IMR-90 (cell line): ENCODE measurements around the gene ARFIP1. TPM values are rescaled to one million over a fixed set of nuclear protein-coding genes. Genes with fewer than 3 reads are reported as not detected.

Experiments used
- ATAC-seq: fragments of 200-7000 bp; cut with Tn5 transposase; 2 replicates; pipeline ENCODE4 v1.9.1; 2020; ENCODE audit warnings: low read depth, mild to moderate bottlenecking, moderate library complexity
- BruUV-seq: library from RNA; stranded (reverse); fragments of 400-500 nt; replicated peaks from 2 replicates; lab custom pipeline; 2021; lab: Mats Ljungman, UMichigan
- CTCF ChIA-PET: fragments of 300-600 bp; formaldehyde crosslinking; extraction: SDS; loops from one replicate; lab custom pipeline; 2021; ENCODE audit warnings: antibody characterized with exemption; lab: Yijun Ruan, JAX
- POLR2A ChIA-PET: fragments of 300-600 bp; sonication (Branson Sonifier 250); formaldehyde crosslinking; loops from one replicate; lab custom pipeline; 2022; ENCODE audit warnings: antibody characterized with exemption; ENCODE audit not compliant: unreplicated experiment; lab: Charles Lee
- DNase-seq: peaks from one replicate; pipeline ENCODE4 v3.0.0; 2013
- H2AFZ ChIP-seq: replicated peaks from 2 replicates; pipeline ENCODE3; 2013; ENCODE audit warnings: low read length, mild to moderate bottlenecking; ENCODE audit not compliant: poor library complexity
- H2AK5ac ChIP-seq: 2 replicates; pipeline ENCODE4 v1.6.1; 2013; ENCODE audit warnings: low read depth, low read length, inconsistent platforms
- H2AK9ac ChIP-seq: replicated peaks from 2 replicates; pipeline ENCODE3; 2013; ENCODE audit warnings: mild to moderate bottlenecking, low read depth, low read length, moderate library complexity; ENCODE audit not compliant: poor library complexity
- H2BK120ac ChIP-seq: 2 replicates; pipeline ENCODE4 v1.6.1; 2013; ENCODE audit warnings: low read depth, low read length, inconsistent platforms
- H2BK15ac ChIP-seq: 3 replicates; pipeline ENCODE4 v1.6.1; 2013; ENCODE audit warnings: low read depth, low read length, inconsistent platforms
- H2BK20ac ChIP-seq: 2 replicates; pipeline ENCODE4 v1.6.1; 2013; ENCODE audit warnings: low read depth, mild to moderate bottlenecking, inconsistent platforms, low read length, moderate library complexity
- H2BK5ac ChIP-seq: 2 replicates; pipeline ENCODE4 v1.6.1; 2013; ENCODE audit warnings: mild to moderate bottlenecking, low read depth, low read length, inconsistent platforms; ENCODE audit not compliant: poor library complexity, severe bottlenecking
- H3K14ac ChIP-seq: replicated peaks from 2 replicates; pipeline ENCODE4 v1.6.1; 2013; ENCODE audit warnings: low read depth, low read length, inconsistent platforms
- H3K18ac ChIP-seq: 2 replicates; pipeline ENCODE4 v1.6.1; 2013; ENCODE audit warnings: low read depth, low read length, control low read depth
- H3K23ac ChIP-seq: 2 replicates; pipeline ENCODE4 v1.6.1; 2013; ENCODE audit warnings: low read depth, low read length, inconsistent platforms
- H3K27ac ChIP-seq: 2 replicates; pipeline ENCODE4 v1.5.1; 2013; ENCODE audit warnings: mild to moderate bottlenecking, control low read depth, low read length; ENCODE audit not compliant: insufficient read depth
- H3K27me3 ChIP-seq: 2 replicates; pipeline ENCODE4 v1.6.1; 2013; ENCODE audit warnings: low read length; ENCODE audit not compliant: control insufficient read depth, insufficient read depth
- H3K36me3 ChIP-seq: 2 replicates; pipeline ENCODE4 v1.6.1; 2013; ENCODE audit warnings: low read length, mixed read lengths; ENCODE audit not compliant: control insufficient read depth, insufficient read depth
- H3K4ac ChIP-seq: 2 replicates; pipeline ENCODE4 v1.6.1; 2013; ENCODE audit warnings: low read depth, low read length, inconsistent platforms
- H3K4me1 ChIP-seq: 2 replicates; pipeline ENCODE4 v1.6.1; 2013; ENCODE audit warnings: low read length, mixed read lengths; ENCODE audit not compliant: control insufficient read depth, insufficient read depth
- H3K4me2 ChIP-seq: 2 replicates; pipeline ENCODE4 v1.6.1; 2013; ENCODE audit warnings: low read depth, mild to moderate bottlenecking, control low read depth, low read length, moderate library complexity
- H3K4me3 ChIP-seq: 2 replicates; pipeline ENCODE4 v1.5.1; 2013; ENCODE audit warnings: low read depth, mild to moderate bottlenecking, control low read depth, low read length, moderate library complexity; ENCODE audit not compliant: insufficient read depth
- H3K56ac ChIP-seq: 2 replicates; pipeline ENCODE4 v1.6.1; 2013; ENCODE audit warnings: low read length, inconsistent platforms; ENCODE audit not compliant: insufficient read depth; ENCODE audit errors: extremely low read depth
- H3K79me1 ChIP-seq, 2 experiments: 2 replicates each; pipeline ENCODE4 v1.6.1; 2013; ENCODE audit warnings: low read length in 2 of 2, inconsistent platforms in 1 of 2, low read depth in 1 of 2
- H3K9ac ChIP-seq: 2 replicates; pipeline ENCODE4 v1.6.1; 2013; ENCODE audit warnings: low read depth, low read length, control low read depth
- H3K9me1 ChIP-seq: 2 replicates; pipeline ENCODE4 v1.6.1; 2013; ENCODE audit warnings: low read length, inconsistent platforms; ENCODE audit not compliant: insufficient read depth
- H3K9me3 ChIP-seq: 2 replicates; pipeline ENCODE4 v1.6.1; 2013; ENCODE audit warnings: low read length; ENCODE audit not compliant: control insufficient read depth, insufficient read depth
- H4K20me1 ChIP-seq: 2 replicates; pipeline ENCODE4 v1.6.1; 2013; ENCODE audit warnings: low read length, inconsistent platforms; ENCODE audit not compliant: insufficient read depth
- H4K5ac ChIP-seq: 2 replicates; pipeline ENCODE4 v1.6.1; 2013; ENCODE audit warnings: mild to moderate bottlenecking, low read depth, low read length, control low read depth
- H4K8ac ChIP-seq, 2 experiments: 2 replicates each; pipeline ENCODE4 v1.6.1; 2013; ENCODE audit warnings: low read depth in 2 of 2, low read length in 2 of 2, control low read depth in 1 of 2, inconsistent platforms in 1 of 2
- H4K91ac ChIP-seq: 2 replicates; pipeline ENCODE4 v1.6.1; 2013; ENCODE audit warnings: low read depth, low read length, inconsistent platforms; ENCODE audit not compliant: insufficient read depth
- BHLHE40 ChIP-seq: fragments of 150-350 bp; IDR thresholded peaks from 2 replicates; pipeline ENCODE4 v1.6.1; 2016; ENCODE audit warnings: mild to moderate bottlenecking, low read depth, low read length
- FOS ChIP-seq: fragments of 150-350 bp; IDR thresholded peaks from 2 replicates; pipeline ENCODE4 v1.6.1; 2016; ENCODE audit warnings: low read depth, low read length
- MAFK ChIP-seq: IDR thresholded peaks from 2 replicates; pipeline ENCODE4 v1.6.1; 2012; ENCODE audit warnings: low read depth, low read length, improper control_type of control experiment
- WGBS, 2 experiments: methylation state at CpG; one replicate each; pipeline versions ENCODE4 v1.1.5 to v1.1.7; 2013; ENCODE audit warnings: missing lambda C conversion rate in 2 of 2; ENCODE audit not compliant: insufficient read length in 1 of 2; ENCODE audit errors: extremely low coverage in 2 of 2; 5-methylcytosine and 5-hydroxymethylcytosine counted together
- dilution Hi-C: fragments of 300-500 bp; cut with HindIII; formaldehyde crosslinking; loops from one replicate; pipeline ENCODE4 v1.14.3; 2018; ENCODE audit warnings: low sequenced_read_pairs; ENCODE audit not compliant: unreplicated experiment
- in situ Hi-C: fragments of 300-500 bp; cut with MboI; formaldehyde crosslinking; loops from 3 replicates; pipeline ENCODE4 v1.14.3; 2019; ENCODE audit warnings: low sequenced_read_pairs, inconsistent platforms, mixed read lengths
- intact Hi-C: fragments of 100-400 bp; cut with micrococcal nuclease; formaldehyde crosslinking; loops from 2 replicates; pipeline ENCODE4 v1.10.0; 2022
- polyA plus RNA-seq, 3 experiments: library from polyadenylated mRNA; depleted of rRNA; stranded (reverse); fragments of >200 nt; gene quantifications; 2 replicates each; pipeline ENCODE4 v1.2.3, GENCODE V29; 2012; ENCODE audit warnings: low replicate concordance in 1 of 3
- total RNA-seq: library from RNA; depleted of rRNA; stranded (reverse); fragments of >200 nt; gene quantifications from 2 replicates; pipeline ENCODE4 v1.2.3, GENCODE V29; 2012

Gene ARFIP1
- total and polyA plus RNA-seq, 2 of the 4 experiments (the other 2 are of a cell fraction), result 12.7 to 30.5 TPM

- H4K8ac ChIP-seq, result no peak overlapping the region
- no peak overlapping the region for H2BK20ac ChIP-seq
- in situ Hi-C loops (no loop called here), dilution Hi-C loops (no loop called here), intact Hi-C loops (no loop called here)
- no peaks in the 10 kb centered on the region for H3K79me1 ChIP-seq
- no peak overlapping the region for H3K4ac ChIP-seq
- H3K14ac ChIP-seq, result no peak overlapping the region
- H4K91ac ChIP-seq, result no peak overlapping the region
- H3K56ac ChIP-seq, result no peak overlapping the region
- ChIA-PET POLR2A (no interaction called here), CTCF (no interaction called here)
- H2BK5ac ChIP-seq, result no peak overlapping the region
- no peak overlapping the region for H3K27ac ChIP-seq
- no peak overlapping the region for H3K9ac ChIP-seq
- H2AFZ ChIP-seq, result no peak overlapping the region
- H3K9me1 ChIP-seq, result no peaks in the 10 kb centered on the region
- H3K36me3 ChIP-seq, result no peaks in the 10 kb centered on the region
- no peak overlapping the region for H2AK9ac ChIP-seq
- no peaks in the 10 kb centered on the region for H3K9me3 ChIP-seq
- no peaks in the 10 kb centered on the region for H3K4me1 ChIP-seq
- no peak overlapping the region for H3K4me2 ChIP-seq
- H3K18ac ChIP-seq, result no peak overlapping the region
- H2AK5ac ChIP-seq, result no peak overlapping the region
- no peak overlapping the region for H4K5ac ChIP-seq
- WGBS, 2 experiments, result no CpG with 5 or more reads among the region's 1 CpG
- BruUV-seq, result no TSS peak
- DNase-seq, result no peak
- H3K23ac ChIP-seq, result no peak overlapping the region
- no peaks in the 10 kb centered on the region for H4K20me1 ChIP-seq
- no peak for ATAC-seq
- H2BK15ac ChIP-seq, result no peak overlapping the region
- H3K27me3 ChIP-seq, result no peaks in the 10 kb centered on the region
- TF ChIP-seq MAFK, result peak; percentile 72
- TF ChIP-seq FOS, result no peak
- TF ChIP-seq BHLHE40, result no peak
- no peak overlapping the region for H2BK120ac ChIP-seq
- H3K4me3 ChIP-seq, result no peak overlapping the region
Measured at GRCh38 chr4:152877868-152878267, 98.1 kb downstream of the ARFIP1 start.
